Neuronal stem cell (in vitro differentiated cells): ENCODE measurements around the gene KRTAP5-2.
"Not testable (repeated sequence)": the region's sequence is repeated elsewhere in the genome, so short reads cannot be mapped to it uniquely, and the experiment has no call there.

Experiments
- DNase-seq: peaks from one replicate; pipeline ENCODE4 v3.0.0-alpha.2; 2013; ENCODE audit warnings: low spot score
- H2AFZ ChIP-seq: one replicate; pipeline ENCODE4 v1.6.1; 2013; ENCODE audit warnings: mild to moderate bottlenecking, low read length, inconsistent platforms
- H2AK5ac ChIP-seq: 2 replicates; pipeline ENCODE4 v1.6.1; 2013; ENCODE audit warnings: low read depth, mild to moderate bottlenecking, inconsistent platforms, low read length, moderate library complexity, mixed read lengths
- H2BK120ac ChIP-seq: 2 replicates; pipeline ENCODE4 v1.6.1; 2013; ENCODE audit warnings: low read depth, mild to moderate bottlenecking, inconsistent platforms, low read length, moderate library complexity, mixed read lengths
- H2BK12ac ChIP-seq: one replicate; pipeline ENCODE4 v1.6.1; 2013; ENCODE audit warnings: low read length, inconsistent platforms
- H2BK15ac ChIP-seq: 2 replicates; pipeline ENCODE4 v1.6.1; 2013; ENCODE audit warnings: mild to moderate bottlenecking, low read length, inconsistent platforms, mixed read lengths
- H2BK5ac ChIP-seq: one replicate; pipeline ENCODE4 v1.6.1; 2013; ENCODE audit warnings: inconsistent platforms, mild to moderate bottlenecking, low read length, moderate library complexity
- H3K14ac ChIP-seq: one replicate; pipeline ENCODE4 v1.6.1; 2013; ENCODE audit warnings: low read length, inconsistent platforms
- H3K18ac ChIP-seq: 2 replicates; pipeline ENCODE4 v1.6.1; 2013; ENCODE audit warnings: low read length, inconsistent platforms
- H3K23ac ChIP-seq: 2 replicates; pipeline ENCODE4 v1.6.1; 2013; ENCODE audit warnings: low read depth, mild to moderate bottlenecking, mixed read lengths, low read length, inconsistent platforms; ENCODE audit not compliant: poor library complexity
- H3K27ac ChIP-seq: replicated peaks from 3 replicates; pipeline ENCODE4 v1.5.1; 2013; ENCODE audit warnings: low read length, inconsistent platforms
- H3K27me3 ChIP-seq, 3 experiments: 2 replicates each; pipeline ENCODE4 v1.6.1; 2013; ENCODE audit warnings: low read length in 3 of 3, mild to moderate bottlenecking in 2 of 3, inconsistent platforms in 1 of 3, low read depth in 1 of 3, mixed read lengths in 1 of 3, moderate library complexity in 1 of 3; ENCODE audit not compliant: control insufficient read depth in 3 of 3, insufficient read depth in 3 of 3
- H3K36me3 ChIP-seq, 2 donors: replicated peaks in 1 of 2; 2 replicates each; pipeline ENCODE4 v1.6.1; 2013; ENCODE audit warnings: low read length in 2 of 2; ENCODE audit not compliant: control insufficient read depth in 2 of 2, insufficient read depth in 2 of 2
- H3K4ac ChIP-seq: 2 replicates; pipeline ENCODE4 v1.6.1; 2013; ENCODE audit warnings: inconsistent platforms, mild to moderate bottlenecking, low read length, moderate library complexity
- H3K4me1 ChIP-seq, 2 donors: 1 replicate in 1 of 2; 2 replicates in 1 of 2; pipeline ENCODE4 v1.6.1; 2013; ENCODE audit warnings: low read length in 2 of 2, low read depth in 1 of 2; ENCODE audit not compliant: control insufficient read depth in 2 of 2, insufficient read depth in 1 of 2
- H3K4me2 ChIP-seq: one replicate; pipeline ENCODE4 v1.6.1; 2013; ENCODE audit warnings: mild to moderate bottlenecking, low read length, inconsistent platforms; ENCODE audit not compliant: insufficient read depth, poor library complexity, severe bottlenecking
- H3K4me3 ChIP-seq, 2 donors: 2 replicates each; pipeline ENCODE4 v1.5.1; 2013; ENCODE audit warnings: low read length in 2 of 2, mild to moderate bottlenecking in 2 of 2, inconsistent platforms in 1 of 2, moderate library complexity in 1 of 2
- H3K79me1 ChIP-seq: one replicate; pipeline ENCODE4 v1.6.1; 2013; ENCODE audit warnings: low read depth, mild to moderate bottlenecking, inconsistent platforms, low read length, moderate library complexity
- H3K9ac ChIP-seq: one replicate; pipeline ENCODE4 v1.6.1; 2013; ENCODE audit warnings: mild to moderate bottlenecking, low read depth, low read length, inconsistent platforms; ENCODE audit not compliant: poor library complexity
- H3K9me3 ChIP-seq, 2 donors: replicated peaks in 1 of 2; 2 replicates each; pipeline versions ENCODE3 to v1.6.1; 2013; ENCODE audit warnings: low read length in 2 of 2, mild to moderate bottlenecking in 2 of 2, inconsistent platforms in 1 of 2, low read depth in 1 of 2, mixed read lengths in 1 of 2, moderate library complexity in 1 of 2; ENCODE audit not compliant: control insufficient read depth in 2 of 2, insufficient read depth in 1 of 2
- H4K8ac ChIP-seq: one replicate; pipeline ENCODE4 v1.6.1; 2013; ENCODE audit warnings: low read depth, mild to moderate bottlenecking, inconsistent platforms, low read length, moderate library complexity
- H4K91ac ChIP-seq: one replicate; pipeline ENCODE4 v1.6.1; 2013; ENCODE audit warnings: low read length, low read depth, mild to moderate bottlenecking, inconsistent platforms; ENCODE audit not compliant: poor library complexity
- WGBS, 2 donors: extraction: QIAGEN DNeasy Blood & Tissue Kit; methylation state at CpG; one replicate each; pipeline ENCODE4 v1.1.7; 2013; ENCODE audit warnings: missing lambda C conversion rate in 2 of 2, mixed read lengths in 1 of 2; ENCODE audit not compliant: insufficient read length in 2 of 2, insufficient replicate concordance in 1 of 2; ENCODE audit errors: extremely low coverage in 2 of 2; 5-methylcytosine and 5-hydroxymethylcytosine counted together

Gene KRTAP5-2

GRCh38 chr11:1607901-1608300 lies 9.8 kb upstream of the KRTAP5-2 start:
- not testable (repeated sequence) for H4K8ac ChIP-seq
- WGBS, 2 donors = no CpG with 5 or more reads among the region's 5 CpGs

DNA sequence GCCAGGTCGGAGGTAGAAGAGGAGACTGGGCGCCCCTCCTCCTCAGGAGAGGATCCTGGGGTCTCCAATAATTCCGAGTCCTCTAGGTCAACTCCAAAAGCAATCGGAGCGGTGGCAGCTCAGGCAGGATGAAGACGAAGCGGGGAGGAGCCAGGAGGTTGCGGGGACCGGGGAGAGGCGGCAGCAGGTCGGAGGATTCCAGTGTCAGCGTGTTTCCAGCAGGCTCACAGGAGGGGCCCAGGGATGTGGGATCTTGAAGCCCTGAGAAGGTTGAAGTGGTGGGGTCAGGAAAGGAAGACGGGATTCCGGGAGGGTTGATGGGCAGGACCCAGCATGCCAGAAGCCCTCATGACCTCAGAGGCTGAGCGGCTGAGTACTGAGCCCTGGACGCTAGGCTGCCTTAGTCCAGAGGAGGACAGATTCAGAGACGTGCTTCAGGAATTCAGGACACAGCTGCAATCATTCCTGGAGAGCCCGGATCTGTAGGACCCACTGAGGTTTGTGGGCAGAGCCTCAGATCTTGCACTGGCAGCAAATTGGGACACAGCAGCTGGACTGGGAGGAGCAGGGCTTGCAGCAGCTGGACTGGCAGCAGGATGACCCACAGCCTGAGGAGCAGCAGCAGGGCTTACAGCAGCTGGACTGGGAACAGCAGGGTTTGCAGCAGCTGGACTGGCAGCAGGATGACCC lies 9.2 kb upstream of the KRTAP5-2 start:
- not testable (repeated sequence) for H3K4me2 ChIP-seq, H4K8ac ChIP-seq, H3K4me1 ChIP-seq, H2BK120ac ChIP-seq, H4K91ac ChIP-seq, H3K79me1 ChIP-seq, H3K14ac ChIP-seq, H2BK5ac ChIP-seq, H3K9ac ChIP-seq, DNase-seq, H3K23ac ChIP-seq, H3K27ac ChIP-seq, H2BK15ac ChIP-seq, H2BK12ac ChIP-seq, H3K4ac ChIP-seq, H3K36me3 ChIP-seq, H2AK5ac ChIP-seq, H3K4me3 ChIP-seq, H3K9me3 ChIP-seq
- Histone ChIP-seq H3K18ac (peak overlapping the region; percentile 35), H2AFZ (peak overlapping the region; percentile 45), H3K27me3 (peaks cover 0 to 41% (median 0%) of the 10 kb centered on the region in 3 experiments)
- WGBS, 2 donors = no CpG with 5 or more reads among the region's 18 CpGs

More at GRCh38 chr11:1607901-1608300, 9.8 kb upstream of the KRTAP5-2 start:
- H3K23ac ChIP-seq, H2BK5ac ChIP-seq, H3K4me2 ChIP-seq, H2BK15ac ChIP-seq, H3K4me3 ChIP-seq, H3K14ac ChIP-seq, H3K18ac ChIP-seq, H2BK12ac ChIP-seq, H3K36me3 ChIP-seq, H3K9ac ChIP-seq, H3K79me1 ChIP-seq, H2BK120ac ChIP-seq, H2AFZ ChIP-seq, H3K4me1 ChIP-seq, DNase-seq, H3K4ac ChIP-seq, H3K27ac ChIP-seq, H4K91ac ChIP-seq, H2AK5ac ChIP-seq, H3K9me3 ChIP-seq: not testable (repeated sequence)
- H3K27me3 ChIP-seq = peaks cover 0 to 41% (median 0%) of the 10 kb centered on the region in 3 experiments

GRCh38 chr11:1605923-1606322 lies 7.8 kb upstream of the KRTAP5-2 start:
- not testable (repeated sequence) for H2AFZ ChIP-seq, H4K8ac ChIP-seq, H2BK12ac ChIP-seq, H2BK5ac ChIP-seq, H3K27ac ChIP-seq, H3K36me3 ChIP-seq, H3K4ac ChIP-seq, H3K14ac ChIP-seq, H4K91ac ChIP-seq, H3K18ac ChIP-seq, H3K9ac ChIP-seq, H2BK120ac ChIP-seq, H3K4me1 ChIP-seq, H3K79me1 ChIP-seq, H2BK15ac ChIP-seq, H3K9me3 ChIP-seq, H3K4me2 ChIP-seq, DNase-seq, H3K23ac ChIP-seq, H2AK5ac ChIP-seq, H3K4me3 ChIP-seq
- H3K27me3 ChIP-seq = peaks cover 0 to 41% (median 0%) of the 10 kb centered on the region in 3 experiments
- WGBS, 2 donors = no CpG with 5 or more reads among the region's 13 CpGs

GRCh38 chr11:1604711-1605110 lies 6.6 kb upstream of the KRTAP5-2 start:
- H2BK5ac ChIP-seq = peak overlapping the region; percentile 53
- no peak overlapping the region for H2BK120ac ChIP-seq
- no peak overlapping the region for H3K4me3 ChIP-seq
- H4K91ac ChIP-seq = no peak overlapping the region
- no peak overlapping the region for H3K4ac ChIP-seq
- no peak overlapping the region for H4K8ac ChIP-seq
- no peaks in the 10 kb centered on the region for H3K36me3 ChIP-seq
- no peak overlapping the region for H3K23ac ChIP-seq
- DNase-seq = no peak
- H3K9ac ChIP-seq = no peak overlapping the region
- peak overlapping the region; percentile 75 for H2BK15ac ChIP-seq
- H3K9me3 ChIP-seq = no peaks in the 10 kb centered on the region
- H3K79me1 ChIP-seq = no peaks in the 10 kb centered on the region
- H3K4me1 ChIP-seq = peaks cover 0 to 6% of the 10 kb centered on the region in 2 donors
- H3K27me3 ChIP-seq = peaks cover 0 to 48% (median 0%) of the 10 kb centered on the region in 3 experiments
- no peak overlapping the region for H3K27ac ChIP-seq
- H3K14ac ChIP-seq = peak overlapping the region; percentile 99
- no peak overlapping the region for H3K4me2 ChIP-seq
- H3K18ac ChIP-seq = no peak overlapping the region
- no peak overlapping the region for H2BK12ac ChIP-seq
- H2AFZ ChIP-seq = no peak overlapping the region
- no CpG with 5 or more reads among the region's 7 CpGs for WGBS, 2 donors
- peak overlapping the region; percentile 46 for H2AK5ac ChIP-seq
